ENCODE results near the gene AGPS. TPM values are rescaled to one million over a fixed set of nuclear protein-coding genes. Genes with fewer than 3 reads are reported as not detected.

The AGPS gene
- total RNA-seq, 2 donors from 2014 or later, result 38.8 to 44.6 TPM

DNA sequence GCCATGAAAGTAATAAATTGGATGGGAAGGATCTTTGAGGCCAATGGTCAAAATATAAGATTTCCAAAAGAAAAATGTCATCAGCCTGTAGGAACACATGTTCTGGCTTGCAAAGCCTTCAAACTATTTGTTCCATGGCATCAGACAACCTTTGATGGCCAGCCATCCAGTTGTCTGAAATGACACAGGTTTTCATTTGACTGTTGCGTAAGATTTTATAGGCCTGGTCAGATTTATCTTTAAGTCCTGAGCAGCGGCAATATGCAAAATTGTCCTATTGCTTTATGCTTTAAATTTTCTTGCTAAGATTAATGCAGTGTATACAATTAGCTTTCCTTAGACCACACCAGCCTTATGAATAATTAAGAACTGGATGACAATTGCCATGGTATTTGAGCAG lies 167.1 kb downstream of the AGPS start:
- Mint-ChIP-seq H3K27ac (no peak overlapping the region), H3K27me3 (ENCODE audit: low read depth) (peaks cover 5% of the 10 kb centered on the region), H3K4me1 (ENCODE audit: low read depth) (no peaks in the 10 kb centered on the region), H3K9me3 (peaks cover 0 to 2% of the 10 kb centered on the region in 2 donors), H3K4me3 (no peak overlapping the region), H3K36me3 (ENCODE audit: insufficient read depth in 2 of 2) (no peaks in the 10 kb centered on the region)
- DNase-seq, result no peak
- ATAC-seq (replicated peaks in 1 of 2), result no peak

DNA sequence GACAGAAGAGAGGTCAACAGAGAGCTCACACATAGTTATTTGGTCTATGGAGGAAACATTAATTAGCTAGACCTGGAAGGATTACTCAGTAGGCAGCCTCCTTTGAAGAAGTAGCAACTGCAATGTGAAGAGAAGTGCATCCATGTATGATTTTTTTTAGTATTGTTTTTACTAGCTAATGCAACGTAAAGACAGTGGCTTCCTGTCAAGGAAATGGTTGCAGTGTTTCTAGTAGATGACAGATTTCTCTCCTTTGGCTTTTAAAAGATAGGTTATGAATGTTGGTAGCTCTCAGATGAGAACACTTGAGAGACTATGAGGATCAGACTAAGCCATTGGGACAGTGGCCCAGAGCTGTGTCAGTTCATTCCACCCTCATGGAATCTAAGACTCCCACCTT lies 175.8 kb downstream of the AGPS start:
- ATAC-seq (replicated peaks in 1 of 2) (peak in 1 of 2 donors; percentile 85), DNase-seq (no peak)
- H3K36me3 Mint-ChIP-seq (ENCODE audit: insufficient read depth in 2 of 2), result no peaks in the 10 kb centered on the region
- no peaks in the 10 kb centered on the region for H3K27me3 Mint-ChIP-seq (ENCODE audit: low read depth)
- no peak overlapping the region for H3K27ac Mint-ChIP-seq
- H3K9me3 Mint-ChIP-seq, result no peaks in the 10 kb centered on the region
- no peaks in the 10 kb centered on the region for H3K4me1 Mint-ChIP-seq (ENCODE audit: low read depth)
- H3K4me3 Mint-ChIP-seq, result no peak overlapping the region

DNA sequence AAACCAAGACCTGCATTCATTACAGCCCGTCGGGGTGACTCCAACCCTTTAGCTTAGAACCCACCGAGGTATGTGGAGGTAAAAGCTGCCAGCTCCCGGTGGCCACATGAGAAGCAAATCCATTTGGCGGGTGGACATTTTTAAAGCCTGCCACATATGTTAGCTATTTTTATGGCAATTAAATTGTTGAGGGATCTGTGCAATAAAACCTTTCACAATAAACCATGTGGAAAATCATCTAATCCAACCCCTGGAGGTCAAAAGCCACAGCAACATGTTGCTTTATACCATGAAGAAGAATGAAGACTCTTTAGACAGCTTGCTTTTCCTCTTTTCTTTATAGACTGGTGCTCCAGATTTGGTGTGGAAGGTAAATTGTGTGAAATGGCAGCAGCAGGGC lies 176.3 kb downstream of the AGPS start:
- no peaks in the 10 kb centered on the region for H3K27me3 Mint-ChIP-seq (ENCODE audit: low read depth)

DNA sequence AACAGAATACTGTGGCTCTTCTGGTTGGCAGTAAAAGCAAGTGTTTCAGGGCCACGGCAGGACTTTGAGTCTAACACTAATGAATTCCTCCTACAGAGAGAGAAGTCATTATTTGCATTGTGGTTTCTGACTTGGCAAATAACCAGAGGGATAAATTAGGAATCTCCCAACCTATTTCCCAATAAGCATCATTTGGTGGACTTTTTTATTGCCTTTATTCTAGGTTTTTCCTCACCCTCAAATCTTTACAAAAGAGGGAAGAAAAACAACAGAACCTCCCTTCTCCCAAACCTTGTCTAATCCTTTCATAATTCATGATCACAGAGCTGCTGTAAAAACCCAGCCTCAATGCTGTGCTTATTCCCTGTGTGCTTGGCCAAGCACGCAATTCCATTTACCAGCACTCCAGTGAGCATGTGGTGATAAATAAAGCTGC lies 179.7 kb downstream of the AGPS start:
- no peak for DNase-seq
- Mint-ChIP-seq H3K4me1 (ENCODE audit: low read depth) (no peaks in the 10 kb centered on the region), H3K4me3 (no peak overlapping the region), H3K36me3 (ENCODE audit: insufficient read depth in 2 of 2) (no peaks in the 10 kb centered on the region), H3K27ac (no peak overlapping the region), H3K27me3 (ENCODE audit: low read depth) (no peaks in the 10 kb centered on the region), H3K9me3 (no peaks in the 10 kb centered on the region)
- no peak for ATAC-seq (replicated peaks in 1 of 2)

More for the DNA sequence above, 176.3 kb downstream of the AGPS start:
- Mint-ChIP-seq H3K4me1 (ENCODE audit: low read depth) (no peaks in the 10 kb centered on the region), H3K4me3 (no peak overlapping the region), H3K36me3 (ENCODE audit: insufficient read depth in 2 of 2) (no peaks in the 10 kb centered on the region), H3K9me3 (no peaks in the 10 kb centered on the region), H3K27ac (no peak overlapping the region)
- ATAC-seq (replicated peaks in 1 of 2) (no peak), DNase-seq (no peak)

DNA sequence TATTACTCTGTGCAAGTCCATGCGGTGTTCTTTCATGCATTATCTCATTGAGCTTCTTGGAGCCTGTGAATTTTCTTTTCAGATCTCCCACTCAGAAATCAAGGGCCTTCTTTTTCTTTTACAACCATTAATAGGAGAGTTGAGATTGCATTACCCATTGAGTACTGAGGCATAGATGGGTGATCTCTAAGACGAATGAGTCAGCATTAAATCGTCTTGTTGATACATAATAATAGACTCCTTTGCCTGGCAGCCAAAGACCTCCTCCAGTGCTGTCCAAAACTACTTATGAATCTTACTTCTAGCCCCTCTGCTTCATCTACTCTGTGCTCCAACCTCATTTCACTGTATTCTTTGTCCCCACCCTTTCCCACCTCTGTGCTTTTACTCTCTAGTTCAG lies 180.5 kb downstream of the AGPS start:
- Mint-ChIP-seq H3K4me1 (ENCODE audit: low read depth) (no peaks in the 10 kb centered on the region), H3K9me3 (no peaks in the 10 kb centered on the region), H3K27ac (no peak overlapping the region), H3K27me3 (ENCODE audit: low read depth) (no peaks in the 10 kb centered on the region), H3K36me3 (ENCODE audit: insufficient read depth in 2 of 2) (no peaks in the 10 kb centered on the region), H3K4me3 (no peak overlapping the region)
- DNase-seq (no peak), ATAC-seq (replicated peaks in 1 of 2) (no peak)

DNA sequence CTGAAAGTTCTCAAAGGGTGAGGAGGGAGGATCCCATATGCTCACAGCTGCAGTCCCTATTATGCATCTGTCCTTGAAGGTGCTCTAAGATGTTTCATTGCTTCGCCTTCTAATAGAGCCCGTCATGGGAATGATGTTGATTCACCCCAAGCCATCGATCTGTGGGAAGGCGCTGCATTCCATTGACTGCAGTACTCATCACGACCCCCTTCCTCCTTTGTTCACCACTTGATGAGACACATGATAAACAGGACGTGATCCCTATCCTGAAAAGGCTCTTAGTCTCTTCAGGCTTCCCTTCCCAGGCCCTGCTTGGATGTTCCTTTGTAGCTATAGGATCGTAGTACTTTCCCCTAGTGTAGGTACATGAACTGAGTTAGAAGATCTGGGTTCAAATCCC lies 181.8 kb downstream of the AGPS start:
- H3K4me3 Mint-ChIP-seq, result no peak overlapping the region
- no peaks in the 10 kb centered on the region for H3K9me3 Mint-ChIP-seq
- H3K27ac Mint-ChIP-seq, result no peak overlapping the region

DNA sequence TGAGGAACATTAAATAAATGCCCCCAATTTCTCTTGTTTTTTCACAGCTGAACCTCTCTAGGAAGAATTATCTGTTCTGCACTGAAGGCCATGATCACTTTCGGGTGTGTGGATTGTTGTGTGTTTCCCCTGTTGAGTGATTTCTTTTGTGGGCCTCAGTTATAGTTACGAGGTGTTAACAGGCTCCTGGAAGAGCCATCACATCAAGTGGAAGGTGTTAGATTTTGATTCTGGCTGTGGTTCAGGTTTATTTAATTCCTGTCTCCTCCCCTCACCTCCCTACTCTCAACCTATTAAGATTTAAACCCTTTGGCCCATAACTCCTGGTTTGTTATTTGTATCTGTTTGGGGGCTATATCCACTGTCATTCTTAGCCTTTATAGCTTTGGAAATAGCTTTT lies 182.8 kb downstream of the AGPS start:
- H3K4me1 Mint-ChIP-seq (ENCODE audit: low read depth), result no peaks in the 10 kb centered on the region
- H3K9me3 Mint-ChIP-seq, result no peaks in the 10 kb centered on the region
- no peak overlapping the region for H3K4me3 Mint-ChIP-seq
- H3K27me3 Mint-ChIP-seq (ENCODE audit: low read depth), result peaks cover 1% of the 10 kb centered on the region
- DNase-seq (no peak), ATAC-seq (replicated peaks in 1 of 2) (no peak)
- no peaks in the 10 kb centered on the region for H3K36me3 Mint-ChIP-seq (ENCODE audit: insufficient read depth in 2 of 2)
- H3K27ac Mint-ChIP-seq, result no peak overlapping the region

More for the DNA sequence above, 181.8 kb downstream of the AGPS start:
- Mint-ChIP-seq H3K27me3 (ENCODE audit: low read depth) (no peaks in the 10 kb centered on the region), H3K4me1 (ENCODE audit: low read depth) (no peaks in the 10 kb centered on the region), H3K36me3 (ENCODE audit: insufficient read depth in 2 of 2) (no peaks in the 10 kb centered on the region)
- DNase-seq (no peak), ATAC-seq (replicated peaks in 1 of 2) (no peak)

DNA sequence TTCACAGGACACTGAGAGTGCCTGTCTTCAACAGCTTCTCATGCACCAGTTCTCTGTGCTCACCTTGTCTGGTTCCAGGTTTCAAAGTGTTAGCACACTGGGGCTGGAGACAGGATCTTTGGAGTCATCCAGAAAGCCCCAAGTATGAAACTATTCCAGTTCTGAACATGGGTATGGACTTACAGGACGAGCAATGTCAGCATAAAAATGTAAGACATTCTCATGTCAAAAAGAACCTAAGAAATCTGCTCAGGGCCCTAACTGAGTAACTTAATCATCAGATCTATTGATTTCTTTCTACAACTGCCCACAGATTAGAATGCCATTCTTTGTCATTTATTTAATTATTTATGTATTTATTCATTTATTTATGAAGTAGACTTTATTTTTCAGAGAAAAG lies 184.5 kb downstream of the AGPS start:
- Mint-ChIP-seq H3K4me1 (ENCODE audit: low read depth) (no peaks in the 10 kb centered on the region), H3K9me3 (peaks cover 0 to 3% of the 10 kb centered on the region in 2 donors), H3K36me3 (ENCODE audit: insufficient read depth in 2 of 2) (no peaks in the 10 kb centered on the region), H3K27me3 (ENCODE audit: low read depth) (peaks cover 10% of the 10 kb centered on the region), H3K4me3 (no peak overlapping the region), H3K27ac (no peak overlapping the region)
- DNase-seq (no peak), ATAC-seq (replicated peaks in 1 of 2) (no peak)

DNA sequence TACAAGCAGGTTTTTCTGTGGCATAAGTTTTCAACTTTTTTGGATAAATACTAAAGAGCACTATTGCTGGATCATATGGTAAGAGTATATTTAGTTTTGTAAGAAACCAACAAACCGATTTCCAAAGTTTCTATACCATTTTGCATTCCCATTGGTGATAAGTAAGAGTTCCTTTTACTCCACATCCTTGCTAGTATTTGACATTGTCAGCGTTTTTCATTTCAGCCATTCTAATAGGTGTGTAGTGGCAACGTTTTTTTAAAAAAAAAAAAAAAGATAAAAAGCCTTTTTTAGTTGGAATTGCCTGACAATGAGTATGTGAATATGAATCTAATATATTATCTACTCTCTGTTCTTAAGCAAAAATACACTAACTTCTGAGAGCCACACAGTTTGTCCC lies 185.9 kb downstream of the AGPS start:
- no peaks in the 10 kb centered on the region for H3K36me3 Mint-ChIP-seq (ENCODE audit: insufficient read depth in 2 of 2)
- ATAC-seq (replicated peaks in 1 of 2) (no peak), DNase-seq (no peak)
- H3K9me3 Mint-ChIP-seq, result peaks cover 0 to 5% of the 10 kb centered on the region in 2 donors
- peaks cover 10% of the 10 kb centered on the region for H3K27me3 Mint-ChIP-seq (ENCODE audit: low read depth)
- no peaks in the 10 kb centered on the region for H3K4me1 Mint-ChIP-seq (ENCODE audit: low read depth)
- H3K27ac Mint-ChIP-seq, result no peak overlapping the region
- H3K4me3 Mint-ChIP-seq, result no peak overlapping the region

DNA sequence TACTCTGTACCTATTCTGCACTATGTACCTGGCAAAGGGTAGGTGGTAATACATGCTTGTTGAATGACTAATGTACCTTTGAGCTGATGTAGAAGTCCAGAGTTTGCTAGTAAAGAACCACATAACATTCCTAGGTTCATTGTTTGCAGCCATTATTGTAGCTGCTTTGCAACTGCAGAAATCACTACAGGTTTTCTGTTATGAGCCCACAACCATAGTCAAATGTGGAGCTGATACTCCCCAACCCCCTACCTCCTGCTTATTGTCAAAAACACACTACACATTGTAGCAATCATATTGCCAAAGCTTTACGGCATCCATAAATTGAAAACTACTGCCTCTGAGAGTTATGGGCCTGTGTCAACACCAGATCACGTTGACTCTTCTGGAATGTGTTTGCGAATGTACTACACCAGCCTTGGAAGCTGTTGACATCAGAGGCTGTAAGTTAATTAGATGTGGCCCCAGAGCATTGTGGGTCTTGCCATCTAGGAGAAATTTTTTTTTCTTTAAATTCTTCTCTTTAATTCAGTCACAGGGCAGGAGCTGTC lies 187.0 kb downstream of the AGPS start:
- peaks cover 0 to 5% of the 10 kb centered on the region in 2 donors for H3K9me3 Mint-ChIP-seq
- no peaks in the 10 kb centered on the region for H3K4me1 Mint-ChIP-seq (ENCODE audit: low read depth)
- ATAC-seq (replicated peaks in 1 of 2) (no peak), DNase-seq (no peak)
- H3K27me3 Mint-ChIP-seq (ENCODE audit: low read depth), result peaks cover 10% of the 10 kb centered on the region
- H3K4me3 Mint-ChIP-seq, result no peak overlapping the region
- no peak overlapping the region for H3K27ac Mint-ChIP-seq
- no peaks in the 10 kb centered on the region for H3K36me3 Mint-ChIP-seq (ENCODE audit: insufficient read depth in 2 of 2)

DNA sequence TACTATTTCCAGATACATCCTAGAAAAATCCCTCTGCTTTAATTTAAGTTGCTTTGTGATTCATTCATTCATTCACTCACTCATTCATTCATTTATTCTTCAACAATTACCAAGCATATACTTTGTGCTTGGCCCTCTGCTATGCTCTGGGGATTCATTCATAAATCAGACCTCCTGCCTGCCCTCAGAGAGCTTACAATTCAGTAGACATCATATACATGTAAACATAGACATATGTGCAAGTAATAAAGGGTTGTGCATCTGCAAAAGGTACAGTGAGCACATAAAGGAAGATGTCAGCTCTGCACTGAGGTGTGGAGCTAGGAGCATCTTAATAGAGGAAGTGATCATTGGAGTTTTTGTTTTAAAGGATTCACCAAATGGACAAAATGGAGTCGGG lies 189.4 kb downstream of the AGPS start:
- Mint-ChIP-seq H3K4me1 (ENCODE audit: low read depth) (peaks cover 5% of the 10 kb centered on the region), H3K36me3 (ENCODE audit: insufficient read depth in 2 of 2) (no peaks in the 10 kb centered on the region), H3K27me3 (ENCODE audit: low read depth) (peaks cover 10% of the 10 kb centered on the region), H3K9me3 (peaks cover 0 to 5% of the 10 kb centered on the region in 2 donors), H3K27ac (no peak overlapping the region), H3K4me3 (no peak overlapping the region)
- DNase-seq, result no peak
- no peak for ATAC-seq (replicated peaks in 1 of 2)

DNA sequence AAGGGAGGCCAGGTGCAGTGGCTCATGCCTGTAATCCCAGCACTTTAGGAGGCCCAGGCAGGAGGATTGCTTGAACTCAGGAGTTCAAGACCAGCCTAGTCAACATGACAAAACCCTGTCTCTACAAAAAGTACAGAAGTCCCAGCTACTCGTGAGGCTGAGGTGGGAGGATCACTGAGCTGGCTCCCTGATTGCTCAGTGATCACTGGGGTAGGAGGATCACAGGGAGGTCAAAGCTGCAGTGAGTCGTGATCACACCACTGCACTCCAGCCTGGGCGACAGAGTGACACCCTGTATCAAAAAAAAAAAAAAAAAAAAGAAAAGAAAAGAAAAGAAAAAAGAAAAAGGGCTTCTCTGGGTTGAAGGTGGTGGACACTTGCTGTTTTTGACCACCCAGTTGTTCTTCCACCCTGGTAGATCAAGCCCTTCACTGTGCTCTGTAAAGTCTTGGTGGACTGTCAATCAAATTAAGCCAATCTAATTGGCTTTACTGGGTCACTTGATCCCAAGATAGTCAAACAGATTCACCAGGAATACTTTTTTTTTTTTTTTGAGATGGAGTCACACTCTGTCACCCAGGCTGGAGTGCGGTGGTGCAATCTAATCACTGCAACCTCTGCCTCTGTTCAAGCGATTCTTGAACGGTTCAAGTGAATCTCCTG lies 191.6 kb downstream of the AGPS start:
- DNase-seq, result no peak

DNA sequence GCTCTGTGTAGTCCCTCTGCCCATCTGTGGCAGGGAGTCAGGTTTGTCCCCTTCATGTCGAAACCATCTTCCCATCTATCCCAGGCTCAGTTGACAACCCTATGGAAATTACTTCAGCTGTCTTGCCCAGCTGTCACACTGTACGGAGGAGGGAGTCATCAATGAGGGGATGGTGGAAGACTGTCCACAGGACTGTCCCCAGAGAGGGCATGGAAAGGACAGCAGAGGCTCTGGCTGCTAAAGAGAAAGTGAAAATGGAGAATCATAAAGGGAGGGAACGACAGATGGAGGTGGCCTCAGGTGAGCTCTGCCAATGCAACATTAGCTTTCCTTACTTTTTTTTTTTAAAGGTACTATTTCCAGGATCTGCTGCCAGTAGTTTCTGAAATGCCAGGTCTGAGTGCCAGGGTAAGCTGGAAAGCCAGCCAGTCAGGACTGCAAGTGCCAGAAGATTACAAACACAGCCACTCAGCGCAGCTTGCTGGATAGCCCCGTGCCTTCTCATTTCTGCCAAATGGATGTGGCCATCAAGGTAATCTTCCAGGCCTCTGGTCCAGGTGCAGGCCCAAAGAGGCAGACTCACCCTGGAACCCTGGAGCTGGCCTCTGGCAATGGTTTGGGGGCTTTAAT lies 192.8 kb downstream of the AGPS start:
- DNase-seq, result no peak
- H3K27ac Mint-ChIP-seq, result no peak overlapping the region
- peaks cover 5% of the 10 kb centered on the region for H3K4me1 Mint-ChIP-seq (ENCODE audit: low read depth)
- H3K27me3 Mint-ChIP-seq (ENCODE audit: low read depth), result peaks cover 18% of the 10 kb centered on the region
- ATAC-seq (replicated peaks in 1 of 2), result no peak
- peaks cover 0 to 5% of the 10 kb centered on the region in 2 donors for H3K9me3 Mint-ChIP-seq
- H3K36me3 Mint-ChIP-seq (ENCODE audit: insufficient read depth in 2 of 2), result no peaks in the 10 kb centered on the region
- no peak overlapping the region for H3K4me3 Mint-ChIP-seq

More for the DNA sequence above, 191.6 kb downstream of the AGPS start:
- H3K27me3 Mint-ChIP-seq (ENCODE audit: low read depth), result peaks cover 11% of the 10 kb centered on the region
- no peaks in the 10 kb centered on the region for H3K36me3 Mint-ChIP-seq (ENCODE audit: insufficient read depth in 2 of 2)
- H3K4me3 Mint-ChIP-seq, result no peak overlapping the region
- no peak for ATAC-seq (replicated peaks in 1 of 2)
- H3K27ac Mint-ChIP-seq, result no peak overlapping the region
- H3K9me3 Mint-ChIP-seq, result peaks cover 0 to 5% of the 10 kb centered on the region in 2 donors
- H3K4me1 Mint-ChIP-seq (ENCODE audit: low read depth), result peaks cover 5% of the 10 kb centered on the region
